IPS-NIHi11 (cell line): ENCODE results near the gene FXYD6.
A peak's percentile ranks its signal among the peaks of the same experiment; 100 is the strongest.
"Not testable (repeated sequence)": the region's sequence is repeated elsewhere in the genome, so short reads cannot be mapped to it uniquely, and the experiment has no call there.

ENCODE experiments used
- DNase-seq: peaks from one replicate; pipeline ENCODE4 v3.0.0; 2012; ENCODE audit warnings: mixed read lengths, low spot score

FXYD6 gene

DNA sequence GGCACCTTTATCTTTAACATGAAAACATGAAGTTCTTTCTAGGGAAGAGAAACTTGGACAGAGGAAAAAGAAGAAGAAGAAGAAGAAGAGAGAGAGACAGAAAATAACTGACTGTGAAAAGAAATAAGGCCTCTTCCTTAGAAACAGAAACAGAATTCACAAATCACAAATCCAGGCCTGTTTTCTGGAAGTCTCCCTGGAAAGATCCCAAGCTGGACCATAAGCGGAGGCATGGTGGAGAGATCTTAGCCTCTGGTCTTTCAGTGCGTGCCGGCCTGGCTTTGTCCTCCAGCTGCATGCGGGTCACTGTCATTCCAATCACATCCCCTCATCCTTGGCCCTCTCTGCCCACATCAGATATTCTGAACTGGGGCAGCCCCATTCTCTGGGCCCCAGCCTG lies 6.9 kb downstream of the FXYD6 start:
- DNase-seq, result no peak

DNA sequence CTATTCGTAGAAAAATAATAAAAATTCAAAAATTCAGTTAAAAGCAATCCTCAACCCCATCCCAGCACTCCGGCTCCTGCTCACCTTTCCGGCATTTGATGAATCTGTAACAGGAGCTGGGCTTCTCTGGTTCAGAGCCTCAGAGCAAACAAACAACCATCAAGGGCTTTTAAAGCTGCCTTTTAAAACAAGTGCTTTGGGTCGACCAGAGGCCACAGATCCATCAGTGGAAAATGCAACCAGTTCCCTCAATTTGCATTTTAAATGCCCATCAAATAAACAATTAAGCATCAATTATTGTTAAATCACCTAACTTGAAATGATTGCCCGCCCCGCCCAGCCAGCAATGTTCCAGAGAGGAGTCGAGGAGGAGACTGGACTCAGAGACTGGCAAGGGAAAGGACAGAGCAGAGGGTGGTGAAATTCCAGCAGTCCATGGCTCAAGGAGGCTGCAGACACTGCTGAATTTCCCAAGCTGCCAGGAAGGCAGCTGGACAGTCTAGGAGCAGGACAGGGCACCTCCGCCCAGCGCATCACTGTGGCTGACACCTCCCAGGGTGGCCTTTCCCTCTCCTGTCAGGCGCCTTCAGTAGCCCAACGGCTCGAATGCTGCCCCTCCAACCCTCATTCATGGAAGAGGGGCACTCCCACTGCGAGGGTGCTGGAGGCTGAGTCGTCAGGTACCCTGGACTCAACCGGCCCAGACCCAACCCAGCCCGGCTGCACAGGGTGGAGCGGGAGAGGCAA lies 7.5 kb downstream of the FXYD6 start:
- DNase-seq, result no peak

DNA sequence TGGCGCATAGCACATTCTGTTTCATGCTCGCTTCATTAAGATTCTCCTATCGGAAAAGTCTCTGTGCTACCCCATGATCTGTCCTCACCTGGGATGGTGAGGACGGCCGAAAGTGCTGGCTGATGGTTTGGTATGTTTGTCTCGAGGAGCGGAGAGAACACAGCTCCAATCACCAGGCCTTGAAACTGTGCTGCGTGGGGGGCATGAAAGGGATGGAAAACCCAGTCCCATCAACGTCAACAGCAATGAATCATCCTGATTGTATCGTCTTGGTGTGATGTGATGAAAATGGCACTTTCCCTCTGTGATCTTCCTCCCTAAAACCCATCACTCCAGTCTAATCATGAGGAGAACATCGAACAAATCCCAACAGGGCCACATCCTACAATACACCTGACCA lies 8.4 kb downstream of the FXYD6 start:
- DNase-seq, result no peak

DNA sequence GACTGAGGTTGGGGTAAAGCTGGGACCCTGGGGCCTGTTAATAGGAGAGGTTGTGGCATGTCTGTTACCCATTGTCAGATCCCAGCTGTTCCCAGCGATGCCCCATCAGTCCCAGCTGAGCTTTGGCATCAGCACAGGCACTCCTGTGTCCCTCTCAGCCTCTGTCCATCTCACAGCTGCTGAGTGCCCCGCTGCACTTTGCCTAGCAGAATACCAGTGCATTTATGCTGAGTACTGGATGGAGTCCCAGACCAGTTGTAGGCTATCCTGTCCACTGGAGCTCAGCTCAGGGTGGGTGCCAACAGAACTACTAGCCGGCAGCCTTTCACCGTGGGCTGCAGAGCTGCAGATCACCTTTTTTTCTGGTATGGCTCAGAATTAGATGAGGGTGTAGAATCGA lies 9.9 kb downstream of the FXYD6 start:
- DNase-seq, result no peak

DNA sequence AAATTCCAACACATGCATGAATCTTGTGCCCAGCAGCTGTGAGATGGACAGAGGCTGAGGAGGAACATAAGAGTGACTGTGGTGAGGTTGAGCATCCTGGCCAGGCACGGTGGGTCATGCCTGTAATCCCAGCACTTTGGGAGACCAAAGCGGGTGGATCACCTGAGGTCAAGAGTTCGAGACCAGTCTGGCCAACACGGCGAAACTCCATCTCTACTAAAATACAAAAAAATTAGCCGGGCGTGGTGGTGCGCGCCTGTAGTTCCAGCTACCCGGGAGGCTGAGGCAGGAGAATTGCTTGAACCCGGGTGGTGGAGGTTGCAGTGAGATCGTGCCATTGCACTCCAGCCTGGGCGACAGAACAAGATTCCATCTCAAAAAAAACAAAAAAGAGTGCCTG lies 10.9 kb downstream of the FXYD6 start:
- not testable (repeated sequence) for DNase-seq

DNA sequence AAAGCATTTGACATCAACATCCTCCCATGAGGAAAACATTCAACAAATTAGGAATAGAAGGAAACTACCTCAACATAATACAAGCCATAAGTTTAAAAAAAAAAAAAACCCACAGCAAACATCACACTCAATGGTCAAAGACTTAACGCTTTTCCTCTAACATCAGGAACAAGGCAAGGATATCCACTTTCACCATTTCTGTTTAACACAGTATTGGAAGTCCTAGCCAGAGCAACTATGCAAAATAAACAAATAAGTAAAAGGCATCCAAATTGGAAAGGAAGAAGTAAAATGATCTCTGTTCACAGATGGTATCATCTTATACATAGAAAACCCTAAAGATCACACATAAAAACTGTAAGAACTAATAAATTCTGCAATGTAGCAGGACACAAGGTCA lies 13.1 kb downstream of the FXYD6 start:
- DNase-seq, result no peak

DNA sequence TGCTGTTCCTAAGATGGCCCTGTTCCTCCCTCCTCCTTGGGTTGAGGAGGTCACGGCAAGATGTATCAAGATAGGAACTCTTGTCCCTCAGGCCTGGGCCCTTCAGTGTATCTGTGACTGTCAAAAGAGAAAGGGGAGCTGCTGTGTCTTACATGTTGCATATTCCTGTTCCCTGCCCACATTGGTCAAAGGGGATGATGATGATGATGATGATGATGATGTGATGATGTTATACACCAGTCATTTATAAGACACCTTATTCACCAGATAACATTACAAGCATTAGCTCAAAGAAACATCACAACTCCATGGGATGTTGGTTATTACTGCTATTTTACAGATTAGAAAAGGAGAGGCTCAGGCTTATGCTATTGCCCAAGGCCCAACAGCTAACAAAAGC lies 13.7 kb downstream of the FXYD6 start:
- no peak for DNase-seq

DNA sequence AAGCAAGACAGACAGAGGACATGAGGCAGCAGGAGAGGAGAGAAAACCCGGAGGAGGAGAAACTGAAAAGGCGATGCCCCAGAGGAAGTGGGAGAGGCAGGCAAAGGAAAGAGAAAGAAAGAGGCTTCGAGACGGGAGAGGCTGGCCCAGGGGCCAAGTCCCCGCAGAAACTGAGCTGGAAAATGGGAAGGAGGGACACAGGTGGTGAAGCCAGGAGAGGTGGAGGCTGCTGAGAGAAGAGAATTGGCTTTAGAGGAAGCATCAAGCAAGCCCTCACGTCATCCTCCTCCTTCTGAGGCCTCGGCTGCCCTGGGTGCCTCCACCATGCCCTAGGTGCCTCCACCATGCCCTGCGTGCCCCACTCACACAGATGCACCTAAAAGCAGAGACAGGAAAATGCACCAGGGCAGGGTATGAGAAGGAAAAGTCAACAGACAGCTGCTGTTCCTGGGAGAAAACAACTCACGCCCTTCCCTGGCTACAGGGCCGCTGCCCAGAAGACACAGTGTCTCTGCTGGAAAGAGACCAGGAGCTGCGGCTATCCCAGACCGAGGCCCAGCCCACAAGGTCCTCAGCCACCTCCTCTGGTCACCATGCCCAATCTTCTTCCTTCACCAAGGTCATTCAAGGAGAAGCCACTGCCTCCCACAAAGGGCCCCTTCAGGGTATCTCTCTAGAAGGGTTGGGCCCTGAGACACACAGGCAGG lies 14.3 kb downstream of the FXYD6 start:
- no peak for DNase-seq

DNA sequence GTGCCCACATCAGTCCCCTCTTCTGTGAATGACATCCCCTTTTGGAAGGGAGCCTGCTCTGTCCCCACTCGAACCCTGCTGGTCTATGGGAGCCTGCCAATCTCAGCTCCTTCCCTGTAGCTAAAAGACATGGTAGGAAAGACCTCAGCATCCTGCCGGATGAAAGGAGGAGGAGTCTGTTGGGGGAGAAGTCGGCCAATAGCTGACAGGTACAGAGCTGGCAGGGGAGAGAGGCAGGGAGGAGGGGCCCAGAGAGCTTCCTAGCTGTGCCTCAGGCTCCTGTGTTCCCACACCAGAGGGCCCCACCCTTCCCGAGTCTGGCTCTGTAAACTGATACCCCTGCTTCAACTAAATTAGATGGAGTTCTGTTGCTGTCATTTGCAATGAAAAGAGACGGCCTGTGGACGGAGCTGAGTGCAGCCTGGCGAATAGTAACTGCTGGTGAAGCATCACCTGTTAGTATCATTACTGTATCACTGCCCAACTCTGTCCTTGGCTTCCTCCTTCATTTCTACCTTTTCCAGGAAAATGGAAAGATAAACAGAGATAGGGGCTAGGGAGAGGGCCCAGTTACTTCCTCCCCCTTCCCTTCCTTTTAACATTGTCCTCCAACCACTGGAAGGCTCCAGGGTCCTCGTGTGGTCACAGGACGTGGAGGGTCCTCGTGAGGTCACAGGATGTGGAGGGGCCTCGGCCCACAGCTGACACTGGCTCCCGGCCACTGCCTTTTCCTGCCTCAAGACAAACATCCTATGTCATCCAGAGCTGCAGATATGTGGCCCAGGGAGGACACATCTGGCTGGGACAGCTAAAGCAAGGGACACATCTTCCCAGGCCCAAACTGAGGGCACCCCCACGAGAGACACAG lies 15.1 kb downstream of the FXYD6 start:
- DNase-seq, result peak; percentile 94

DNA sequence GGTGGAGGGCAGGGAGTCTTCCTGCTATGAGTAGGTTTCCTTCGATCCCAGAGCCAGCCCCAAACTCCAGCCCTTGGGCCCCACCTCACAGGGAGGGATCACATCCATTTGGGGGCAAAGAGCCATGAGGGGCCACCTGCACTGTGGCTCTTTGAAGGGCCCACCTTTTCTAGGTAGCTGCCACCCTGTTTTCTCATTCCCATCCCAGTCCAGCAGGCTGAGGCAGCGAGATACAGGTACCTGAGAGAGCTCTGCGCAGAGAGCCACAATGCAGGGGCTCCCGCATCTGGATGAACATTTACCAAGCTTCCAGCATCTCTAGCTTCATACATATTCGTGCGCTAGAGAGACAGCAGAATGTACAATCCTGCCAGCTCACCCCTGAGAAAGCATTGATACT lies 16.3 kb downstream of the FXYD6 start:
- DNase-seq, result no peak

DNA sequence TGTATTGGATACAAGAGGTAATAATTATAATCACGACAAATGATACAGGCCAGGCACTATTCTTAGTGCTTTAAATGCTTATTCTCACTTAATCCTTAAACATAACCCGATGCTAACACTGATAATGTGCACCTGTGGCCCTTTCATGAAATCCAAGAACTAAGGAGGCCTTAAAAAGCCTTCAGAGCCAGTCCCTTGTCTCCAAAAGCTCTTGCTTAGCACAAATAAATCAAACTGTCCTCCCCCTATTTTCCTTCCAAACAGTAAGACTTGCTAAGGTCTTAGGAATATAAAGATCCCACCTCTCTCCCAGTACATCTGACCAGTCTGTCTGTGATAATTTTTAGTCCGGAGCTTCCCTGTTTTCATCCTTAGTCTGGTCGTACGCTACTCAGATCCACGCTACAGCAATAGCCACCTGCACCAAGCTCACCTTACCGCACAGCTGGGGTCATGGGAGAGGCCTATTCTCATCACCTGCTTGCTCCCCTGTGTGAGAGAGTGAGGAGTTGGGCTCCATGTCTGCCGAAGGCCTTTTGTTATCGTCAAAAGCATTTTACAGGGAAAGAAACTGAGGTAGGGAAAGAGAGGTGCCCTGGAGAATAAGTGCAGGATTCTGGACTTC lies 16.9 kb downstream of the FXYD6 start:
- DNase-seq, result no peak

DNA sequence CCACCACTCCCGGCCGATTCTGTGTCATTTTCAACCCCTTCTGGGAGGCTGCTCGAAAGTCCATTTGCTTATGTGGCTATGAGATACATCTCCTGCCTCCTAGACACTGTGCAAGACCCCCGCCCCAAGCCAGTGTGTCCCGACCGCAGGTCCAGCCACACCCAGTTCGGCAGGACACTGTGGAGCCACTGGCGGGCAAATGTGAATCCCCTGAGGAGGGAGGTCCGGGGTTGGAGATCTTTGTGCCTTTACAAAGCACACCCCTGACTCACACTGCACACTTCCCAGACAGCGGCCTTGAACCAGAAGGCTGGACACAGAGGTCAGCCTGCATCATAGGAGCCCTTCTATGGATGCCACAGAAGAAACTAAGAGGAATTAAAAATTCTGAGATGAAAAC lies 17.4 kb downstream of the FXYD6 start:
- DNase-seq, result no peak

DNA sequence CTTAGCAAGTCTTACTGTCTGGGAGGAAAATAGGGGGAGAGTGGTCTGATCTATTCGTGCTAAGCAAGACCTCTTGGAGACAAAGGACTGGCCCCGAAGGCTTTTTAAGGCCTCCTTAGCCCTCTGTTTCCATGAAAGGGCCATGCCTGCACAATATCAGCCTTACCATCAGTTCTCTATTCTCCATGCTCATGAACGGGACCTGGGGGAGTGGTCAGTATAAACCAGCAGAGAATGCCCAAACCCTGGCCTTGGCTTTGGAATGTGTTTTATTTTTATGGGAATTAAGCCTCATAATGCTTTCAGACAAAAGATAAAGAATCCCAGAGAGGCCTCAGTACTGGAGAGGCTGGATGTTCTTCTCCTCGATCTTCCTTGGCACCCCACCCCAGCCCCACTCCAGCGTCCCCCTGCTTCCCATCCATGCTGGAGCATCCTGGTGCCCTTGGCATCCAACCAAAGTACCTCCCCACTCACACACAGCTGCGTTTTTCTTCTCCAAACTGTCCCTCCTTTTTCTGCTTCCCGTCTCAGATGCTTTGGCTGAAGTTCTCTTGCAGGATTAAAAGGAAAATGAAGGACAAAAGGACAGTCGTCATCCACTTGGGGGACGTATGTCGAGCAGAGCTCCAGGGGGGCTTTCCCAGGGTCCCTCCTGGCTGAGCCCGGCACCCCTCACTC lies 18.6 kb downstream of the FXYD6 start:
- DNase-seq, result no peak

DNA sequence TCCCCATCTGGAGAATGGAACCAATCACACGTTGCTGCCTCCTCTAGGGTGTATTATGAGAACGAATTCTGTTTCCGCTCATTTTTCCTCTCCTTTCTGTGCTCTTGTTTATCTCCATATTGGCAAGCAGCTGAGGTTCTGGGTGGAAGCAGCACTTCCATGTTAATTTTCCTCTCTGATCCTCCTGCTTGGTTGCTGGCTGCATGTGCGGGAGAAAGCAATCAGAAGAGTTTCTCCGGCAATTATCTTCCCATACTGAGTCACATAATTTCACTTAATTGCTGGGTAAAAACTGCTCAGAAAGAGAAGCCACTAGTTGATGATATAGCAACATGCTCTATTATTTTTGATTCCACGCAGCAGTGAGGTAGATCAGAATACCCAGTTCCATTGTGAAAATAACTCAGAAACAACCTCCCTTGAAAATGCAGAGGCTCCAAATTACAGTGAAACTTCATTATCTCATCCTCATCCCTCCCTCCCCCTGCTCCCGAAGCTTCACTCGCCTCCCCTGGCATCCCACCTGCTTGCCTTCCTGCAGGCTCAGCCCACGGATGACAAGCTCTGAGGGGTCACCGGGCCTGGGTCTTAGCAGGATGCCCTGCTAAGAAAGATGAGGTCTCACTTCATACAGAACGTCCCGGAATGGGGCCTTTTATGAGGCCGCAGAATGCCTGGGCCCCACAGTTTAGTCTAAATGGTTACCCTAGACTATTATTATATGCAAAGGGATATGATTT lies 20.4 kb downstream of the FXYD6 start:
- no peak for DNase-seq

DNA sequence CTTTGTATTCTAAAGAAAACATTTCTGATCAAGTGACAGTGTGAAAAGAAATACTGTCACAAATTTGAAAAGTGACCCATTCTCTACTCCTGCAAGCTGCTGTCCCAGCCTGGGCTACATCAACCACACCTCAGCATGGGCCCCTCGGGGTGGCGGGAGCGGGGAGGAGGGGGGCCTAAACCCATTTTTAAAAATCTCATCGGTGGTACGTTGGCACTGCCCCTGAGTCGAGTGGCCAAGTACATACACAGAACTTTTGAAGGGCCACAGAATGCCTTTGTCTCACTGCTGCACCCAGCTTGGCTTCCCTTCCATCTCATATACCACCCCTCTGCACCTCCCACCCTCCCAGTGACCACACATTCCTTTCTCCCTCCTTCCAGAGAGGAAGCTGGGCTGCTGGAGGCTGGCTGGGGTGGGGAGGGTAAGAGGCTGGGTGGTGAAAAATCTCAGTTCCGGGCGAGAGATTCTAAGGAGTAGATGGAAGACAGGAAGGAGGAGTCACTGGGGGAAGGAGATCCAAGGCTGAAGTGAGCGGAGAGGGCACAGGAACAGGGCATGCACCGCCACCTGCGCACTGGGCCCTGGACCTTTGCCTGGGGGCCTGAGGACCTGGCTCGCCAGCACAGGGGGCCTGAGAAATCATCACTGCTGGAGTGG lies 21.1 kb downstream of the FXYD6 start:
- no peak for DNase-seq

DNA sequence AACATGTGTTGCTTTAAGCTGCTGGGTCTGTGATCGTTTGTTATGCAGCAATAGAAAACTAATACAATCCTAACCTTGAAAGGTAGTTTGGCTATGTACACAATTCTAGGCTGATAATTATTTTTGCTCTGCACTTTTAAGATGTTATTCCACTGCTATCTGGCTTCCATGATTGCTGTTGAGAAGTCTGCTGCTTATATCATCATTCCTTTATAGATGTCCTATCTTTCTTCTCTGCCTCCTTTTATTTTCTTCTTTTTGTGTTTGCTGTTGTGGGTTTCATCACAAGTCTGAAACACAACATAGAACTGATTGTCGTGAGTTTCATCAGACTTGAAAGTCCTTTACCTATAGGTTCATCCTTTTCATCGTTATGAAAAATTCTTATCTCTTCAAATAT lies 24.1 kb downstream of the FXYD6 start:
- no peak for DNase-seq

DNA sequence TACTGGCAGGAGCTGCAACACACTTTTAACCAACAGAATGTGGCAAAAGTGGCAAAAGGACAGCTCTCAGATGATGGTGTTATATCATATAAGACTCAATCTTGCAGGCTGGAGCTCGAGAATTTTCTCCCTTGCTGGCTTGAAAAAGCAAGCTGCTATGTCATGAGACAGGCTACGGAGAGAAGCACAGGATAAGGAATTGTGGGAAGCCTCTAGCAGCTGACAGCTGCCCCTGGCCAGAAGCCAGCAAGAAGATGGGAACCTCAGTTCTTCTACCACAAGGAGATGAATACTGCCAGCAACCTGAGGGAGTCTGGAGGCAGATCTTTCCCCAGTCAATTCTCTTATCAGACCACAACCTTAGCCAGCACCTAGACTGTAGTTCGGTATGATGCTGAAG lies 24.6 kb downstream of the FXYD6 start:
- DNase-seq, result no peak

DNA sequence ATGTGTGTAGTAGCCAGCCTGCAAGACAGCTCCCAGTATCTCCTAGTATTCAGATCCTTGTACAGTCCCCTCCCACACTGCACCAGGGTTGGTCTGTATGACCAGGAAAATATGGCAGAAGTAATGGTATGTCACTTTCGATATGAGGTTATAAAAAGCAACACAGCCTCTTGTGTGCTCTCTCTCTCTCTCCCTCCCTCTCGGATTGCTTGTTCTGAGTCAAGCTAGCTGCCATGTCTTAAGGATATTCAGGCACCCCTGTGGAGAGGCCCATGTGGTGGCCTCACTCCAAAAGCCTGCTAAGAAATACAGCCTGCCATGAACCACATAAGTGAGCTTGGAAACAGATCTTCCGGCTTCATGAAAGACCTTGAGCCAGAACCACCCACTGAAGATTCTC lies 25.4 kb downstream of the FXYD6 start:
- no peak for DNase-seq

DNA sequence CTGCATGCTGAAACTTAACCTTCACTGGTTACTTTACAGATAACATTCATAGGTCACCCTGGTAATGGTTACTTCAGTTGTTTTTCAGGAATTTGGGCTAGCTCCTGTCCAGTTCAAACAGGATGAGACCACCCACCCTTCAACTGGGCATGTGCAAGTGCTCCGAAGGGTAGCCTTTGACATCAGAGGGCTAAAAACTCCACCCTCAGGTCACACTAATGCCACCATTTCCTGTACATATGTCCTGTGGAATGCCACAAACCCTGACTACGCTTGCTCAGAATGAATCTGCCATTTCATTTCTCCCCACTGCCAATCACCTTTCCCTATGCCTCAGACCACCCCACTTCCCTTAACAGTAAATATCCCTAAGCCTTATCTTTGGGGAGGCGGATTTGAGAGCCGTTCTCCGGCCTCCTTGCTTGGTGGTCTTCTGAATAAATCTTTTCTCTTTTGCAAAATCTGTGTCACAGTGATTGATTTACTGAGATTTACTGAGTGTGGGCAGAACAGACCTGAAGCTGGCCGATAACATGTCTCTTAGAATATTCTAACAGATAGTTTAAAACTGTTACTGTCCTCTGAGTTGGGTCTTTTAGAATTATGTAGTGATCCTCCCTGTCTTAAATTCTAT lies 26.6 kb downstream of the FXYD6 start:
- DNase-seq, result no peak
